Ovary (tissue), 9 donors: Measurements from ENCODE around the gene NUP62. TPM values are rescaled to one million over a fixed set of nuclear protein-coding genes. Genes with fewer than 3 reads are reported as not detected.

Experiments
- DNase-seq, 5 donors: peaks; one replicate each; pipeline ENCODE4 v3.0.0-alpha.2; 2019 to 2020
- H3K27ac ChIP-seq, 2 donors: fragments of 200-600 bp; one replicate each; pipeline versions ENCODE4 v1.5.1 to v1.8.0; 2019 to 2022
- H3K27me3 ChIP-seq: fragments of 200-600 bp; one replicate; pipeline ENCODE4 v1.8.0; 2022
- H3K36me3 ChIP-seq: fragments of 200-600 bp; sonication (generic); one replicate; pipeline ENCODE4 v1.5.1; 2019
- H3K4me1 ChIP-seq: one replicate; pipeline ENCODE4 v1.8.1; 2013; ENCODE audit warnings: mild to moderate bottlenecking, moderate library complexity; ENCODE audit not compliant: insufficient read depth
- H3K4me3 ChIP-seq: fragments of 200-600 bp; sonication (generic); one replicate; pipeline ENCODE4 v1.5.1; 2017
- H3K9me3 ChIP-seq, 2 donors: fragments of 200-600 bp in 1 of 2; sonication (generic) in 1 of 2; one replicate each; pipeline versions ENCODE4 v1.5.1 to v1.8.1; 2013 to 2019; ENCODE audit warnings: mild to moderate bottlenecking in 1 of 2, moderate library complexity in 1 of 2
- CTCF ChIP-seq, 3 donors: fragments of 450-650 bp in 2 of 3; fragments of 200-600 bp in 1 of 3; IDR thresholded peaks; one replicate each; pipeline versions ENCODE4 v1.5.1 to v1.8.0; 2016 to 2022; ENCODE audit warnings: antibody characterized with exemption in 3 of 3, mild to moderate bottlenecking in 1 of 3
- EP300 ChIP-seq: sonication (generic); formaldehyde crosslinking; IDR thresholded peaks from one replicate; pipeline ENCODE4 v1.6.1; 2017; ENCODE audit warnings: antibody characterized with exemption
- POLR2A ChIP-seq: fragments of 450-650 bp; IDR thresholded peaks from one replicate; pipeline ENCODE4 v1.6.1; 2017; ENCODE audit warnings: antibody characterized with exemption, mild to moderate bottlenecking, moderate library complexity
- WGBS, 3 donors: extraction: QIAGEN DNeasy Blood & Tissue Kit in 1 of 3; methylation state at CpG; one replicate each; pipeline versions ENCODE4 v1.1.5 to v1.1.7; 2013 to 2017; 5-methylcytosine and 5-hydroxymethylcytosine counted together
- intact Hi-C, 4 donors: fragments of 100-400 bp; cut with DNase I; formaldehyde crosslinking; loops; one replicate each; pipeline versions ENCODE4 v1.11.0 to v1.15.1; 2022 to 2023
- polyA plus RNA-seq, 2 donors: library from polyadenylated mRNA; stranded (reverse); fragments of 200-250 nt in 1 of 2; fragments of 350-450 nt in 1 of 2; fragmentation: Illumina TruSeq in 1 of 2; extraction: RNeasy Lipid Tissue Mini Kit (QIAGEN cat#74804) in 1 of 2; gene quantifications; one replicate each; pipeline ENCODE4 v1.2.3, GENCODE V29; 2013 to 2014
- total RNA-seq, 7 donors: library from RNA; depleted of rRNA in 2 of 7; stranded (reverse); fragments of >200 nt in 2 of 7; fragmentation: NEBNext Ultra II Directional in 3 of 7; extraction: Animal tissue kit (Norgen Biotek cat#: 25700) in 3 of 7; gene quantifications; one replicate each; pipeline versions ENCODE4 v1.1.0 to v1.2.4, GENCODE V29; 2016 to 2023
- donor health status: DM: no; HTN: no; CAD: no; lungs with moderate emphysema.
- donor health status: DM: no; HTN: no; CAD: no.
- donor health status: Bipolar disorder and iron deficiency.
- donor health status: DM: yes; HTN: yes; CAD: no.
- donor health status: DM: no; HTN: no; CAD: no.
- donor health status: DM: yes; HTN: yes; CAD: no.

NUP62 gene
- total and polyA plus RNA-seq, 9 donors: 18.7 to 47.7 (median 37.1) TPM

- intact Hi-C loops: loop anchor here in 1 of 4 donors (5.0 kb wide), 1 partner anchor 54 kb away; no protein-coding TSS in a partner anchor
- no peaks in the 10 kb centered on the region for H3K36me3 ChIP-seq
- no peak overlapping the region for H3K4me3 ChIP-seq
- no peaks in the 10 kb centered on the region for H3K27me3 ChIP-seq
- no peaks in the 10 kb centered on the region for H3K9me3 ChIP-seq
- peak overlapping the region; percentile 65 to 72 for H3K27ac ChIP-seq
- TF ChIP-seq POLR2A (no peak), EP300 (no peak), CTCF (IDR thresholded peaks at IDR 0.05) (no peak)
- 16 to 38% (median 18%) methylated on average over 11 to 13 of the region's 13 CpGs for WGBS, 3 donors
- H3K4me1 ChIP-seq: peaks cover 15% of the 10 kb centered on the region
- DNase-seq: peak; percentile 71 to 88 (median 77)
Observed at GRCh38 chr19:49861107-49861506, 68.2 kb downstream of the NUP62 start.

DNA sequence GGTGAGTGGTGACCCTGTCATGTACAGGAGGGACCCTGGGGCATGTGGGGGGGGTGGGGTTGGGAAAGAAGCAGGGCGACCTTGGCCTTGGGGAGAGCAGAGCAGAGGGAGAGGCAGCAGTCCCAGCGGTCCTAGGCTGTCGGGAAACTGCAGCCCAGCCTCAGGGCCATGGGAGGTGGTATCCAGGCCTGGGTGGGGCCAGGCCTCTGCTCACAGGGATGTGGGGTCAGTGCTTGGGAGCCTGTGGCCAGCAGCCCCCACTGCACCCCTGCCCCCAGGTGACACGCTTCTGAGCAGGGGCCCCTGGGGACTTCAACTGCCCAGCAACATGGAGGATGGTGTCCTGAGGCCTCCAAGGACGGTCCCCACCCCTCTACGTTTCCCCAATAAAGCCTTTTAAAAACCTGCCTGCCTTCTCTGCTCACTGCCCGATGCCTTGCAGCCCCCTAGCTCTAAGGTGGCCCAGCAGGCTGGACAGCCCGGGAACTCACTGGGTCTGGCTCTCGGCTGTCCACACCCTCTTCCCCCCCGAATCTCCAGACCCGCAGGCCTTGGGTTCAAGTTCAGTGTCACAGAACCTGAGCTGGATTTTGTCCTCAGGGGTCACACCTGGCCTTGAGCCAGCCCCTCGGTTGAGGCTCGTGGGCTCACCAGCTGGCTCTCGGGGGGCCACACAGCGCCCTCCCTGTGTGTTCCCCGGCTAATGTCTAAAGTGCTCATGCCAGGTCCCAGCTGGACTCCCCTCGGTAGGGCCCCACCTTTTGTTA is 68.8 kb downstream of the NUP62 start:
- 47 to 62% (median 55%) methylated on average over 17 of the region's 17 CpGs for WGBS, 3 donors
- intact Hi-C loops: loop anchor here in 1 of 4 donors (5.0 kb wide), 1 partner anchor 53 kb away; no protein-coding TSS in a partner anchor
- no peak for TF ChIP-seq CTCF (IDR thresholded peaks at IDR 0.05)
- no peak for TF ChIP-seq POLR2A
- no peak for TF ChIP-seq EP300
- Histone ChIP-seq H3K4me3 (no peak overlapping the region), H3K27ac (peak overlapping the region; percentile 65 to 72), H3K9me3 (no peaks in the 10 kb centered on the region), H3K36me3 (no peaks in the 10 kb centered on the region), H3K4me1 (peaks cover 11% of the 10 kb centered on the region), H3K27me3 (no peaks in the 10 kb centered on the region)
- DNase-seq: peak in 3 of 5 donors; percentile 42 to 58 (median 55)

DNA sequence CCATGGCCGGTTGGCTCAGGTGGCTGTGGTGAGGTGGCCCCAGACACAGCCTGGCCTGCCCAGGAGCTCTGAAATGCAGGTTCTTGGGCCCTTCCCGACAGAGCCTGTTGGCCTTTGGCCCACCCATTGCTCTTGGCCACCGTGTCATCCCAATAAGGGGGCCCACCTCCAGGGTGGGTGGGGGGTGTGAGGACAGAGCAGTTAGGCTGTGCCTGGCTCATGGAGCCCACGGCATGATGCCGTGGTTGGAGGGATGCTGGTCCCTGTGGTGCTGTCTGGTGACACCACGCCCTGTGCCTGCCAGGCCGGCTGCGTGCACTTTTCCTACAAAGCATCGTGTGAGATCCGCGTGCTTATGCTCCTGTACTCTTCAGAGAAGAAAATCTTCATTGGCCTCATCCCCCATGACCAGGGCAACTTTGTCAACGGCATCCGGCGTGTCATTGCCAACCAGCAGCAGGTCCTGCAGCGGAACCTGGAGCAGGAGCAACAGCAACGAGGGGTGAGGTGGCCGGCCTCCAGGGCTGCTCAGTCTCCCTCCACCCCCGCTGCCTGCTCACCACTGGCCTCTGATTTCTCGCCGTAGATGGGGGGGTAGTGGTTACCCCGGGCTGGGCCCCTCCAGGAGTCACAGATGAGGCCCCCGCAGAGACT is 69.5 kb downstream of the NUP62 start:
- Histone ChIP-seq H3K9me3 (no peaks in the 10 kb centered on the region), H3K4me3 (no peak overlapping the region), H3K27me3 (no peaks in the 10 kb centered on the region), H3K36me3 (no peaks in the 10 kb centered on the region), H3K4me1 (peaks cover 7% of the 10 kb centered on the region), H3K27ac (peak overlapping the region in 1 of 2 donors; percentile 65)
- 62 to 71% (median 66%) methylated on average over 22 of the region's 22 CpGs for WGBS, 3 donors
- intact Hi-C loops: loop anchor here in 2 of 4 donors (5.0 kb wide), 2 partner anchors 38 to 53 kb away; no protein-coding TSS in a partner anchor
- DNase-seq: peak in 3 of 5 donors; percentile 41 to 60 (median 47)
- TF ChIP-seq POLR2A (no peak), CTCF (IDR thresholded peaks at IDR 0.05) (no peak), EP300 (no peak)

DNA sequence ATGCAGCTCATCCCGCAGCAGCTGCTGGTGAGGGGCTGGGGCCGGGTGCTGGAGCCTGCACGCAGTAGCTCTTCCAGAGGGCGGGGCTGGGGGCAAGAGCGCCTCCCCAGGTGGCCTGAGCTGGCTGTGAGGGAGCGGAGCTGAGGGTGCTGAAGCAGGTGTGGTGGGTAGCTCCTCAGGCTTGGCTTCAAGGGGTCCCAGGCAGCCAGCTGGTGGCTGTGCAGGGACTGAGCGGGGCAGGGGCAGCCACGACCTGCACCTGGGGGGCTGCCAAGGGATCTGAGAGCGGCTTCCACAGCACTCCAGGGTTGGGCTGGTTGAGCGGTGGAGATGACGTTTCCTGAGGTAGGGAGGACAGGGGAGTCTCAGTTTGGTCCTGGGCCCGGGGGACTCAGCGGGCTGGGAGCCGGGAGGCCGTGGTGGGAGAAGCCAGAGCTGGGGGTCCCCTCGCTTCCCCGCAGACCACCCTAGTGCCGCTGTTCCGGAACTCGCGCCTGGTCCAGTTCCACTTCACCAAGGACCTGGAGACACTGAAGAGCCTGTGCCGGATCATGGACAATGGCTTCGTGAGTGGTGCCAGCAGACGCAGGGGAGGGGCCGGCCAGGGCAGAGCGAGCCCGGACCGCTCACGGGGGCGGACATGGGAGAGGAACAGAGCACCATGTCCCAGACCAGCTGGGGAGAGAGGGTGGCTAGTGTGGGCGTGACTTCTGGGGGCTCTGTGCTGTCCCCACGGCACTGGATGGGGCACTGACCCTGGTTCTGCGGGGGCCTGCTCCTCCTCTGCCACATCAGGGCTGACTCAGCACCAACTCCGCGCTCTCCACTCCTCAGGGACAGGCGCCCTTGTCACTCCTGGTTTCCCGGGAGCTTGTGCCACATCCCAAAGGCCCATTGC is 71.0 kb downstream of the NUP62 start:
- DNase-seq: peak in 3 of 5 donors; percentile 33 to 55 (median 43)
- no peak overlapping the region for H3K27ac ChIP-seq
- intact Hi-C loops: loop anchor here in 1 of 4 donors (5.0 kb wide), 1 partner anchor 36 kb away; no protein-coding TSS in a partner anchor
- WGBS, 3 donors: 69 to 79% (median 72%) methylated on average over 37 of the region's 37 CpGs
- no peaks in the 10 kb centered on the region for H3K9me3 ChIP-seq
- no peaks in the 10 kb centered on the region for H3K36me3 ChIP-seq
- H3K27me3 ChIP-seq: no peaks in the 10 kb centered on the region
- H3K4me3 ChIP-seq: no peak overlapping the region
- TF ChIP-seq EP300: no peak
- TF ChIP-seq POLR2A: no peak
- H3K4me1 ChIP-seq: peaks cover 7% of the 10 kb centered on the region
